ENCODE results near the gene ILF2.
"Not testable (repeated sequence)": the region's sequence is repeated elsewhere in the genome, so short reads cannot be mapped to it uniquely, and the experiment has no call there.

Gene ILF2

GRCh38 chr1:153643100-153643499 lies 27.7 kb downstream of the ILF2 start:
- Histone ChIP-seq H3K9me3 (ENCODE audit: severe bottlenecking) (no peaks in the 10 kb centered on the region), H3K27ac (no peak overlapping the region), H3K4me3 (ENCODE audit: low read depth, low read length) (no peak overlapping the region), H3K36me3 (peaks cover 96% of the 10 kb centered on the region), H3K27me3 (ENCODE audit: insufficient read depth, low read depth, severe bottlenecking) (no peaks in the 10 kb centered on the region)
- TF ChIP-seq CTCF (IDR thresholded peaks at IDR 0.05; ENCODE audit: low read depth, low read length): no peak
- DNase-seq: no peak

GRCh38 chr1:153642161-153642560 lies 28.6 kb downstream of the ILF2 start:
- Histone ChIP-seq H3K9me3 (ENCODE audit: severe bottlenecking) (no peaks in the 10 kb centered on the region), H3K27me3 (ENCODE audit: insufficient read depth, low read depth, severe bottlenecking) (no peaks in the 10 kb centered on the region), H3K36me3 (peaks cover 100% of the 10 kb centered on the region), H3K27ac (no peak overlapping the region), H3K4me3 (ENCODE audit: low read depth, low read length) (no peak overlapping the region)
- no peak for TF ChIP-seq CTCF (IDR thresholded peaks at IDR 0.05; ENCODE audit: low read depth, low read length)
- no peak for DNase-seq

- H3K27ac ChIP-seq: no peak overlapping the region
- H3K9me3 ChIP-seq (ENCODE audit: severe bottlenecking): no peaks in the 10 kb centered on the region
- TF ChIP-seq CTCF (IDR thresholded peaks at IDR 0.05; ENCODE audit: low read depth, low read length): no peak
- H3K4me3 ChIP-seq (ENCODE audit: low read depth, low read length): no peak overlapping the region
- H3K36me3 ChIP-seq: peaks cover 100% of the 10 kb centered on the region
- DNase-seq: no peak
- no peaks in the 10 kb centered on the region for H3K27me3 ChIP-seq (ENCODE audit: insufficient read depth, low read depth, severe bottlenecking)
Observed at GRCh38 chr1:153640861-153641260, 29.9 kb downstream of the ILF2 start.

- not testable (repeated sequence) for DNase-seq; H3K27me3 ChIP-seq (ENCODE audit: insufficient read depth, low read depth, severe bottlenecking); H3K27ac ChIP-seq; H3K9me3 ChIP-seq (ENCODE audit: severe bottlenecking); H3K4me3 ChIP-seq (ENCODE audit: low read depth, low read length)
- peaks cover 100% of the 10 kb centered on the region for H3K36me3 ChIP-seq
Observed at GRCh38 chr1:153640213-153640612, 30.6 kb downstream of the ILF2 start.

- no peak for DNase-seq
Observed at GRCh38 chr1:153639280-153639679, 31.5 kb downstream of the ILF2 start.

GRCh38 chr1:153638261-153638660 lies 32.5 kb downstream of the ILF2 start:
- peaks cover 93% of the 10 kb centered on the region for H3K36me3 ChIP-seq
- peak overlapping the region; percentile 20 for H3K4me3 ChIP-seq (ENCODE audit: low read depth, low read length)
- DNase-seq: peak; percentile 94
- H3K27ac ChIP-seq: peak overlapping the region; percentile 99
- no peak for TF ChIP-seq CTCF (IDR thresholded peaks at IDR 0.05; ENCODE audit: low read depth, low read length)
- peaks cover 5% of the 10 kb centered on the region for H3K9me3 ChIP-seq (ENCODE audit: severe bottlenecking)
- no peaks in the 10 kb centered on the region for H3K27me3 ChIP-seq (ENCODE audit: insufficient read depth, low read depth, severe bottlenecking)

More at GRCh38 chr1:153639280-153639679, 31.5 kb downstream of the ILF2 start:
- TF ChIP-seq CTCF (IDR thresholded peaks at IDR 0.05; ENCODE audit: low read depth, low read length): no peak
- Histone ChIP-seq H3K27me3 (ENCODE audit: insufficient read depth, low read depth, severe bottlenecking) (no peaks in the 10 kb centered on the region), H3K4me3 (ENCODE audit: low read depth, low read length) (no peak overlapping the region), H3K9me3 (ENCODE audit: severe bottlenecking) (no peaks in the 10 kb centered on the region), H3K27ac (peak overlapping the region; percentile 99), H3K36me3 (peaks cover 96% of the 10 kb centered on the region)

Data from WERI-Rb-1 (cell line).